ENCODE measurements around the gene SDF4.

Gene SDF4

GRCh38 chr1:1234180-1234808, 2.5 kb upstream of the SDF4 start:
- no peak for DNase-seq (ENCODE audit: insufficient read length, low spot score)
- no peak for TF ChIP-seq POLR2A (IDR thresholded peaks at IDR 0.05; ENCODE audit: low read depth, low read length)
- FAIRE-seq, result no peak

GRCh38 chr1:1233567-1233892, 1.7 kb upstream of the SDF4 start:
- FAIRE-seq (no peak), DNase-seq (ENCODE audit: insufficient read length, low spot score) (no peak)
- TF ChIP-seq POLR2A (IDR thresholded peaks at IDR 0.05; ENCODE audit: low read depth, low read length), result no peak

GRCh38 chr1:1232796-1233566, 1.2 kb upstream of the SDF4 start:
- DNase-seq (ENCODE audit: insufficient read length, low spot score), result no peak
- FAIRE-seq, result no peak
- TF ChIP-seq POLR2A (IDR thresholded peaks at IDR 0.05; ENCODE audit: low read depth, low read length), result no peak

- FAIRE-seq, result no peak
- TF ChIP-seq POLR2A (IDR thresholded peaks at IDR 0.05; ENCODE audit: low read depth, low read length), result no peak
- DNase-seq (ENCODE audit: insufficient read length, low spot score), result no peak
Measured at GRCh38 chr1:1232208-1232795, 501 bp upstream of the SDF4 start, which contains the start of gene B3GALT6. B3GALT6 (plus strand) TSS chr1:1232237; CDS start chr1:1232279, 42 bp downstream.

DNA sequence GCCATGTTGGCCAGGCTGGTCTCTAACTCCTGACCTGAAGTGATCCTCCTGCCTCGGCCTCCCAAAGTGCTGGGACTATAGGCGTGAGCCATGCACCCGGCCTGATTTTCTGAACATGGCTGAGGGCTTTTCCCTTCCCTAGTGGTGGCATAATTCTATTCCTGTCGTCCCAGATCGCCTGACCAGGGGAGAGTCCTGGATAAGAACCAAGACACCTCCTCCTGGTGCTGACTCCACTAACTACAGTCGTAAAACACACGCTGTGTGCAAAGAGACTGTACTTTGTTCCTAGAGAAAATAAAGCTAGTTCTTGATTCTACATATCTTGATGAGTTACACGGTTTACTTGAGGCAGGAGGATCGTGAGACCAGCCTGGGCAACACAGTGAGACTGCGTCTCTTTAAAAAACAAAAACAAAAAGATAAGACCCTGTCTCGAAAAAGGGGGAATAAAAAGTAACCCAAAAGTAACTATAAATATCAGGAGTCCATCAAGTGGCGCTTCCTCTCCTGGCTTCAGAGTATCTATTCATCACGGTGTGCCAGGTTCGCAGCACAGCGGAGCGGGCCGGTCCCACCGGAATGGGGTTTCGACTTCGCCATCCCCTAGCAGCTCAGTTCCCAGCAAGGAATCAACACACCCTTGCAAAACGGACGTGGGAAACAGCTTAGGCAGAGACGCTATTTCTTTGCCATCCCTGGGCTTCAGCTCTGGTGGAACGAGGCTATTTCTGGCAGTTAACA, 973 bp downstream of the SDF4 start:
- TF ChIP-seq POLR2A (IDR thresholded peaks at IDR 0.05; ENCODE audit: low read depth, low read length), result no peak
- DNase-seq (ENCODE audit: insufficient read length, low spot score) (peak; percentile 84), FAIRE-seq (peak; percentile 20)

DNA sequence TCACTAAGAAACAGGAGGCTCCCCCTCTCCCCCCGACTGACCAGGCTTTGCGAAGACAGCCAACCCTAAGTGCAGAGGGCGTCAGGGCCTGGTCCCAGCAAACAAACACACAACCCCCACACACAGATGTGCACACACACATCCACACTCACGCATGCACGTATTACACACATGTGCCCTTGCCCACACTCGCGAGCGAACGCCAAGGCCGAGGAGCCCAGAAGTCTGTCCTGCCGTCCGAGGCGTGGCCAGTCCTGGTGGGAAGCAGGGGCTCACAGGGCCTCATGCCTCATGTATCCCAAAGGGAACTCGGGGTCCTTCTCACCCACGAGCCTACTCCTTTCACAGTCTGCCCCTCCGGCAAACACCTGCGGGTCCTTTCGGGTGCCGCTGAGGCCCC, 2.0 kb downstream of the SDF4 start:
- no peak for FAIRE-seq
- no peak for TF ChIP-seq POLR2A (IDR thresholded peaks at IDR 0.05; ENCODE audit: low read depth, low read length)
- no peak for DNase-seq (ENCODE audit: insufficient read length, low spot score)

- FAIRE-seq (no peak), DNase-seq (ENCODE audit: insufficient read length, low spot score) (no peak)
- TF ChIP-seq POLR2A (IDR thresholded peaks at IDR 0.05; ENCODE audit: low read depth, low read length), result no peak
Measured at GRCh38 chr1:1228596-1229321, 3.0 kb downstream of the SDF4 start.

DNA sequence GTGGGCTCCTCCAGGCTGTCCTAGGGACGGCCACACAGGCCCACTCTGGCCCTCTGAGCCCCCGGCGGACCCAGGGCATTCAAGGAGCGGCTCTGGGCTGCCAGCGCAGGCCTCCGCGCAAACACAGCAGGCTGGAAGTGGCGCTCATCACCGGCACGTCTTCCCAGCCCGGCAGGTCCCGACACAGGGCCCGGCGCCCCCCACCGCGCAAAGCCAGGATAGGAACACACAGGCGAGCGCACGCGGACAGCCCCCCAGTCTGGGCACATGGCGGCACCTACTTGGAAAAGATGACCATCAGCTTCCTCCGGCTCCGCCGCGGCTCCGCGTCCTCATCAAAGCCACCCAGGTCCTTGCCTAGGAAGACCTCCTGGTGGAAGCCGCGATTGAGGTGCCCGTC, 3.6 kb downstream of the SDF4 start:
- TF ChIP-seq POLR2A (IDR thresholded peaks at IDR 0.05; ENCODE audit: low read depth, low read length), result no peak
- no peak for DNase-seq (ENCODE audit: insufficient read length, low spot score)
- FAIRE-seq, result no peak

DNA sequence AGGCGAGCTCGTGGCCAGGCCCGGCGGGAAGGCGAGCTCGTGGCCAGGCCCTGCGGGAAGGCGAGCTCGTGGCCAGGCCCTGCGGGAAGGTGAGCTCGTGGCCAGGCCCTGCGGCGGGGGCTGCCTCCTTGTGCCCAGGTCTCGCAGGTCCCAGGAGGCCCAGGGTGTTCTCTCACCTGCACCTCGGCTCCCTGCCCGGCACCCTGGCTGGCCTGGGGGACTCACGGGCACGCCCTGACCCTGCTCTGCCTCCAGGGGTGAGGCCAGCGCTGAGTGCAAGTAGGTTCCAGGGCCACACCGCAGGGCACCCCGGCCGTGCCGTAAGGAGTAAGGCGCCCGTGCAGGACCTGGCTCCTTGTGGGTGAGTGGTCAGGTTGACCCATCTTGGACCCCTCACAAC, 4.4 kb downstream of the SDF4 start:
- TF ChIP-seq POLR2A (IDR thresholded peaks at IDR 0.05; ENCODE audit: low read depth, low read length), result no peak
- FAIRE-seq (no peak), DNase-seq (ENCODE audit: insufficient read length, low spot score) (no peak)

- DNase-seq (ENCODE audit: insufficient read length, low spot score) (no peak), FAIRE-seq (no peak)
- TF ChIP-seq POLR2A (IDR thresholded peaks at IDR 0.05; ENCODE audit: low read depth, low read length), result no peak
Measured at GRCh38 chr1:1226566-1227362, 5.0 kb downstream of the SDF4 start.

GRCh38 chr1:1225913-1226312, 5.9 kb downstream of the SDF4 start:
- no peak for TF ChIP-seq POLR2A (IDR thresholded peaks at IDR 0.05; ENCODE audit: low read depth, low read length)
- no peak for FAIRE-seq
- DNase-seq (ENCODE audit: insufficient read length, low spot score), result no peak

- no peak for FAIRE-seq
- no peak for DNase-seq (ENCODE audit: insufficient read length, low spot score)
- TF ChIP-seq POLR2A (IDR thresholded peaks at IDR 0.05; ENCODE audit: low read depth, low read length), result no peak
Measured at GRCh38 chr1:1225238-1225845, 6.5 kb downstream of the SDF4 start.
